GM18499 (cell line): Measurements from ENCODE around the gene UGT1A10.
"Not testable (repeated sequence)": the region's sequence is repeated elsewhere in the genome, so short reads cannot be mapped to it uniquely, and the experiment has no call there.

Experiments used
- ATAC-seq: cut with Tn5 transposase; IDR thresholded peaks from one replicate; pipeline ENCODE4 v1.9.1; 2021; ENCODE audit warnings: moderate number of reproducible peaks; ENCODE audit not compliant: insufficient read depth, unreplicated experiment

UGT1A10 gene

DNA sequence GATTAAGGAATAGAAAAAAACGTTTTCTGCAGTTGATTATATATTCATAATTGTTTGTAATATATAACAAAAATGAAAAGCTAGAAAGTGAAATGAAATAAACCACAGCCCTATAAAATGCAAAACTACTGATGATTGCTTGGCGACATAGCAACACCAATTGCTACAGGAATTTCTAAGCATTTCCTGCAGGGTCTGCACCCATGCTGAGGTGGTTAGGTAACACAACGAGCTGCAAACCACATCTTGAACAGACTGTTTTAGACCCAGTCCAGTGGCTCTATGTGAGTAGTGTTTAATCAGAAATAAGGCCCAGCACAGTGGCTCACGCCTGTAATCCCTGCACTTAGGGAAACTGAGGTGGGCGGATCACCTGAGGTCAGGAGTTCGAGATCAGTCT, 18.3 kb downstream of the UGT1A10 start:
- no peak for ATAC-seq

DNA sequence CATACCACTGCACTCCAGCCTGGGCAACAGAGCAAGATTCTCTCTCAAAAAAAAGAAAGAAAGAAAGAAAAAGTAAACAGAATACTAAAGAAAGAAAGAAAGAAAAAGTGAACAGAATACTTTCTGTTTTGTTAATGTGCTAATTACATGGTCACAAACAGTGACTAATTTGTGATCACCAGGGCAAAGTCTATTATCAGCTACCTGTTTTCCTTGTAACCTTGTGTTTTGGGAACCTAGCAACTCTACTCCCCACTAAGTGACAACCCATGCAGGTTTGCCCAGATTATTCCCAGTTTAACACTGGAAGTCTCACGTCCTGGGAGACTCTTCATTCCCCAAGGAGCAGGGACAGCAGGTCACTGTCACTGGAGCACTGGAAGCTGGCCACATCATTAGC, 18.8 kb downstream of the UGT1A10 start:
- ATAC-seq = no peak

DNA sequence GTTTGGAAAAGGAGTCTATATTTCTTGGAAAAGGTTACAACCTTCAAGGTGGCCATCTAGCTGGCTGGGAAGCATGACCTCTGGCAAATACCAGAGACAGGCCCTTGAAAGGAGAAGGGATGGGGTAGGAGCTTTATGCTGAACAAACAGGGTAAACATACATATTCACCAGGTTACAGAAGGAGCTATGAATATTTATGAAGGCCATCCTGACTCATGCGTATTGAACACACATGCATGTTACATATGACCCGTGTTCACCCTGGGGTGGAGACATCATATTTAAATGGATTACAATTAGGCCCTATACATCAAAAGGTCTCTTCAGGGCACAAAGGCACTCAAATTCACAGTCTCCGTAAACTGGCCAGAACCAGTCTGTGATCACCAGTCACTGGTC, 19.7 kb downstream of the UGT1A10 start:
- ATAC-seq = not testable (repeated sequence)

DNA sequence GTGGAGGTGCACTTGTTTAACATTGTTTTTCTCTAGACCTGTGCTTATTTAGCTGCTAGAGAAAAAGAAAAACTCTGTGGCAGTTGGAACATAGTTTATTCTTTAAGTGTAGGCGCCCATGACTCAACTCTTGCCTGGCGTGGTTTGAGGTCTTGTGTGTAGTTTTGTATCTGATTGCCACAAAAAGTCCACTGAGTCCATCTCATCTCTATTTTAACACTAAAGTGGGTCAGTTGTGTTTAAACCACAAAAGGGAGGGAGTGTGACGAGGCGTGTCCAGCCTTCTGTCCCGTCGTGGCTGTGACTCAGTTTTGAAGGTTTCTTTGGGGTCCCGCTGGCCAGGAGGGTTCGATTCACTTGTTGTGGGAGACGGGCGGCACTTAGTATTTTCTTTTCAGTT, 20.2 kb downstream of the UGT1A10 start:
- ATAC-seq = no peak

DNA sequence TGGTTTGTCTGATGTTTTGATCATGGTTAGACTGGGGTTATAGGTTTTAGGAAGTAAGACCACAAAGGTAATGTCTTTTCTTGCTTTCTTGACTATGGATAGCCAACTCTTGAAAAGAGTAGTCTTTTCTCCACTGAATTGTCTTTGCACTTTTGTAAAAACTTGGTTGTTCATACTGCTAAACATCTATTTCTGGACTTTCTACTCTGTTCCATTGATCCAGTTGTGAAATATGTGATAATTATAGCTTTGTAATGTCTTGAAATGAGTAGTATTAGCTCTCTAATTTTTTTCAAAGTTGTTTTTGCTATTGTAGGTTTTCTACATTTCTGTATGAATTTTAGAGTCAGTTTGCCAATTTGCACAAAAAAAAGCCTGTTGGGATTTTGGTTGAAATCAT, 22.4 kb downstream of the UGT1A10 start:
- no peak for ATAC-seq

DNA sequence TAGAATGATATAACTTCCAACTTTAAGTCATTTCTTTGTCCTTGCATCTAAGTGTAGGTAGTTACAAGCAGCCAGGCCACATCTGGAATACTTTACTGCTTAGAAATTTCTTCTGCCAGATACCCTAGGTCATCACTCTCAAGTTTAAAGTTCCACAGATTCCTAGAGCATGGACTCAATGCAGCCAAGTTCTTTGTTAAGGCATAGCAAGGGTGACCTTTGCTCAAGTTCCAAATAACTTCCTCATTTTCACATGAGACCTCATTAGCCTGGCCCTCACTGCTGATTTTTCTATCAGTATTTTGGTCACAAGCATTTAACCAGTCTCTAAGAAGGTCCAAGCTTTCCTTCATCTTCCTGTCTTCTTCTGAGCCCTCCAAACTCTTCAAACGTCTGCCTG, 27.7 kb downstream of the UGT1A10 start:
- ATAC-seq = no peak

DNA sequence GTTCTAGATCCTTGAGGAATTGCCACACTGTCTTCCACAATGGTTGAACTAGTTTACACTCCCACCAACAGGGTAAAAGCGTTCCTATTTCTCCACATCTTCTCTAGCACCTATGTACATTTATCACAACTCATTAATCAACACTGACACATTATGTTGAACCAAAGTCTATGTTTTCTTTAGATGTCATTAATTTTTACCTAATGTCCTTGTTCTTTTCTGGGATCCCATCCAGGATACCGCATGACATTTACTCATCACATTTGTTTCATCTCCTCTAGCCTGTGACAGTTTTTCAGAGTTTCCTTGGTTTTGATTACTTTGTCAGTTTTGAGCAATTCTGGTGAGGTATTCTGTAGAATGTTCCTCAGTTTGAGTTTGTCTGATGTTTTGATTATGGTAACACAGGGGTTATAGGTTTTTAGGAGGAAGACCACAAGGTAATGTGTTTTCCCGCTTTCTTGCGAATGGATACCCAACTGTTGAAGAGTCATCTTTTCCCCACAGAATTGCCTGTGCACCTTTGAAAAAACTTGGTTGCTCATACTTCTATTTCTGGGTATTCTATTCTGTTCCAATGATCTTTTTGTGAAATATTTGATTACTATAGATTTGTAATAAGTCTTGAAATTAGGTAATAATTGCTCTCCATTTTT, 32.5 kb downstream of the UGT1A10 start:
- no peak for ATAC-seq

DNA sequence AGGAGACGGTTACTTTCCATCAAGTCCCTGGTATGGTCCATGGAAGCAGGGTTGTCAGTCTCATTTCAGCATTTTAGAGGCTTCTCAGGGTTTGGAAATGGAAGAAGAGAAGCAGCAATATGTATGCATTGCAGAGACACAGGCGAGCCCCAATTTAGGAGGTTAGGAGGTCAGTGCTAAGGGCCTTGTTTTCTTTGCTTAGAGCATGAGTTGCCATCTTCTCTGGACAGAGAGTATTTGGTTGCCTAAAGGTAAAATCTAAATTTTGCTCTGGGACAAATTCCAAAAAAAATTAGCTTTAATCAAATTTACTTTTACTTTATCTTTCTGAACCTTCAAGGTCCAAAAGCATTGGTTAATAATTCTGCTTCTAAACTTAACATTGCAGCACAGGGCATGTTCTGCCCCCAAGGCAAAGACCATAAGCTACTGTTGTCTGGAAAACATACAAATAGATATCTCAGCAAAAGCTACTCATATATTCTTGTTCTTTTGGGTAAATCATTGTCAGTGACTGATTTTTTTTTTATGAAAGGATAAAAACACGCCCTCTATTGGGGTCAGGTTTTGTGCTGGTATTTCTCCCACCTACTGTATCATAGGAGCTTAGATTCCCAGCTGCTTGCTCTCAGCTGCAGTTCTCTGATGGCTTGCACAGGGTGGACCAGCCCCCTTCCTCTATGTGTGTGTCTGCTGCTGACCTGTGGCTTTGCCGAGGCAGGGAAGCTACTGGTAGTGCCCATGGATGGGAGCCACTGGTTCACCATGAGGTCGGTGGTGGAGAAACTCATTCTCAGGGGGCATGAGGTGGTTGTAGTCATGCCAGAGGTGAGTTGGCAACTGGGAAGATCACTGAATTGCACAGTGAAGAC, 35.3 kb downstream of the UGT1A10 start, which contains the start of gene UGT1A9:
TSS of gene UGT1A9 (plus strand) at position 609 of the 872 bp plus-strand sequence. CDS start at position 646, 37 bp downstream.
- ATAC-seq = no peak

DNA sequence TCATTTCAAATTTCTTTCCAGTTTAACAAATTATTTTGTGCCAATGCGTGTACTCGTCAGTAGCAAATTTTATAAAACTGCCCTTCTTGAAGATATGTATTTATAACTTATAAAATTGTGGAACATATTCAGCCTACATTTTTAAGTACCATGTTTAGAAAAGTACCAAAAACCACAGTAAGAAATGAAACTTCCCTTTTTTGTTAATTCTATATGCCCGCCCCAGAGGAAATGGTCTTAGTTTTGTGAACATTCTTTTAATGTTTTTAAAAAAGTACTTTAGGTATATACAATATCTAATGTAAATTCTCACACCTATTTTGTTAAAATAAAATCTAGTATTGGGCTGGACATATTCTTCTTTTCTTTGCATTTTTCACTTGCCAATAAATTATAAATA, 36.6 kb downstream of the UGT1A10 start:
- no peak for ATAC-seq

DNA sequence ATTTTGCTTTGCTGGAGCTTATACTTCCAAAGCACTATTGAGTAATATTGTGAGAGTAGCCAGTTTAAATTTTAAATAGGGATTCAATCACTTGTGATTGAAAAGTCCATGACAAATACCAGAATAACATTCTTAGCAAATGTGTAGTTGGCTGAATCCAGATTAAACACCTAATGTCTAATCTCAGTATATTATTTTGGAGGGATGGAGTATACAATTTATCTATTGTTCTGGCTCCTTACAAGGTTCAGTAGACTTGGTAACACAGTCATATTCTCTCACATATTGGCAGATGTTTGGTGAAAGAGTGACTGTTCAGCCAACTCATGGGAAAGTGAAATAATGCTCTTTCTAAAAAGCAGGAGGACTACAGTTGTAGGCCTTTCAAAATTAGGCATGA, 37.6 kb downstream of the UGT1A10 start:
- no peak for ATAC-seq

DNA sequence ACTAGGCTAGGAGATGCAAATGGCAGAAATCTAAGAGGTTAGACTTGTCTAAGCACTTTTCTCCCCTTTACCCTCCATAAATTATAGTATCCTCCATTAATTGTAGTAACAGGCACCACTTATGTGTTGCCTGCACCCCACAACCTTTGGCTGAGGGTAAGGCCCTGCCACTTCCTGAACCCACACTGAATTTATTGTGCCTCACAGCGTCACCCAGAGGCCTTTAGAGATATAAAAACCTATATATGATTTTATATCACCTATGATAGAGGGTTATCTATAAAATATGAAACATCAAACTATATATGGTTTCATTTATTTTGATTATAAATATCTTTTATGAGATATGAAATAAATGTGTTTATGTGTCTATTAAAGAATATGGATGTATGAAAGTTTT, 38.1 kb downstream of the UGT1A10 start:
- no peak for ATAC-seq

DNA sequence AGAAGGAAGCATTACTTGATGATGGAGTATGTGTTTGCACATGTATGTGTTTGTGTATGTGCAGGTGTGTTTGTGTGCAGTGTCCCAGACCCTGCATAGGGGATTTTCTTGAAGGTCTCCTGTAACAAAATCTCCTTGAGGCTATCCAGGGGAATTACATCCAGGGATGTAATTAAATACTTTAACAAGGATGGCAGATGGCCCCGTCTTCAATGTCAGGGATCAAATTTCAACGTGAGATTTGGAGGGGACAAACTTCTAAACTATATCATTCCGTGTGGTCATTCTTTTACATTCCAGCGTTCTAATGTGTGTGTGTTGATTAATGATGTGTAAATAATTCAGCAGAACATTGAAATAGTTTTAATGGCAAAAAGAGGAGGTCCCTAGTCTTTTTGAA, 38.7 kb downstream of the UGT1A10 start:
- no peak for ATAC-seq

DNA sequence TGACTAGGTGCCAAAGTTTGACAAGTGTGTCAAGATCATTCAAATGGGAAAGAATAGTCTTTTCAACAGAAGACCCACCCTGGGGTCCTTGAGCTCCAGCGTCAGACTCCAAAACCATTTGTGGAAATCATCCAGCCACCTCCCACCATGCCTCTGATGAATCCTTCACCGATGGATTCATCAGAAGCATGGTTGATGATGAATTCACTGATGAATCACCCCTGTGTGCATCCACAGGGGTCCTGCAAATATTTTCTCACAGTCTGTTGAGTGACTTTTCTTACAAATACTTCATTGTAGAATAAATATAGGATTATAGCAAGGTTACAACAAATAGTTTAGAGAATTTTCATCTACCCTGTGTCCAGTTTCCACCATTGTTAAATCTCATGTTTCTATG, 39.8 kb downstream of the UGT1A10 start:
- ATAC-seq = no peak

DNA sequence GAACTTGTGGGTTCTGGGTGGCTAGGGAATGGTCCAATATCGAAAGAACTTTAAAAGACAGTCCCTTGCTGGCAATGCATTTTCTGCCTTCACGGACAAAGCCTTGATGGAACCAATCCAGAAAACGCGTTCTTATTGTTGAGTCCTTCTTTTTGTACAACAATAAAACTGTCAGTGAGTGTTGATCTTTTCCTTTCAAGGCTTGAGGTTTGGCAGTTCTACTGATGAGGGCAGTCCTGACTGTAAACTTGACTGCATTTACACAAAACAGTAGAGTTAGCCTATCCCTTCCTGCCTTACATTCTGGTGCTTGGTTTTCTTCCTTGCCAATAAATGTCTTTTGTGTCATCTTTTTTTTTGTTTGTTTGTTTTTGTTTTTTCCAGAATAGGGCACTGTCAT, 42.9 kb downstream of the UGT1A10 start:
- ATAC-seq = no peak

DNA sequence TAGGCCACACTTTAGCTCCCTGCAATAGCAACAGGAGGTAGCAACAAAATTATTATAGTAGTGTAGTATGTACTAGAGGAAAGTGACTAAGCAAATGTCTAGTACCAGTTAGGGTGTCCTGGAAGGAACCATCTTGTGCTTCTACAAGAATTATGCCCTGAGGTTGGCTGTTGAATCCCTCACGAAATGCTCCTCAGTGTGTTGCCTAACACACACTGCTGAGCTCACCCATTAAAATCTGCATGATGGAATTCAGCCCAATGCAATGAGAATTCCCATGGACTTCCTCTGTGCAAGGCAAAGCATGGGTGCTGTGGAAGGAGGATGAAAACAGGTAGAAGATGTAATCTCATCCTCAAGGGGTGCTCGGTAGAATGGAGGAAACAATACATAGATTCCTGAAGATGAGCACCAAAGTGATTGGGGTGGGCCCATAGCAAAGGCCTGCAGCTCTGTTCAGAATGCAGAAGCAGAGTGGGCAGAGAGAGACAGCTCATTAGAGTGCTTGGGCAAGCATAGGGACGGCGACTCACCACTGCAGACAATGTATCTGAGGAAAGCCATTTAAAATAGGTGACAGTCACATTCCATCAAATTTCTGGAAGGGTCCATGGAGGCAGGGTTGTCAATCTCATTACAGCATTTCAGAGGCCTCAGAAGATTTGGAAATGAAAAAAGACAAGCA, 44.3 kb downstream of the UGT1A10 start:
- ATAC-seq = no peak

DNA sequence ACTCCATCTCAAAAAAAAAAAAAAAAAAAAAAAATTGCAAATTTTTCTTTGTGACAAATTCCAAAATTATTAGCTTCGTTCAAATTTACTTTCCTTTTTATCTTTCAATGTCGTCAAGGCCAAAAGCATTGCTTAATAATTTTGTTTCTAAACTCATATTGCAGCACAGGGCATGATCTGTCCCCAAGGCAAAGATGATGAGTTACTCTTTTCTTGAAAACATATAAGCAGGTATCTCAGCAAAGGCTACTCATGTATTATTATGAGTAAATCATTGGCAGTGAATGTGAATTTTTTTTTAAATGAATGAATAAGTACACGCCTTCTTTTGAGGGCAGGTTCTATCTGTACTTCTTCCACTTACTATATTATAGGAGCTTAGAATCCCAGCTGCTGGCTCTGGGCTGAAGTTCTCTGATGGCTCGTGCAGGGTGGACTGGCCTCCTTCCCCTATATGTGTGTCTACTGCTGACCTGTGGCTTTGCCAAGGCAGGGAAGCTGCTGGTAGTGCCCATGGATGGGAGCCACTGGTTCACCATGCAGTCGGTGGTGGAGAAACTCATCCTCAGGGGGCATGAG, 45.4 kb downstream of the UGT1A10 start, which contains the start of gene UGT1A7:
TSS of gene UGT1A7 (plus strand) at position 381 of the 579 bp plus-strand sequence. CDS start at position 418, 37 bp downstream.
- no peak for ATAC-seq

DNA sequence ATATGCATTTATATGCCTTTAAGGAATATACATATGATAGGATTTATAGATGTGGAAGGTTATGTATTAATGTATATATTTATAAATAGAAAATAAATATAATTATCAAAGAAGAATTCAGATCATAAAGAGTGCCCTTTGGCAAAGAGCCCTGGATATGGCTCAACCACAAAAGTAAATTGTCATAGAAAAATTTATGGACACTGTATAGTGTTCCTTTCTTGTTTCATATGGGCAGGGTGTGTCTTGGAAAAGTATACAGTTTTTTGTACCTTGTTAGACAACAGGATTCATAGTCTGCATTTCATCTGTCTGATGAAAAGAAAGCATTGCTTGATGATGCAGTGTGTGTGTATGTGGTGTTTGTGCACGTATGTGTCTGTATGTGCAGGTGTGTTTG, 48.4 kb downstream of the UGT1A10 start:
- ATAC-seq = no peak

DNA sequence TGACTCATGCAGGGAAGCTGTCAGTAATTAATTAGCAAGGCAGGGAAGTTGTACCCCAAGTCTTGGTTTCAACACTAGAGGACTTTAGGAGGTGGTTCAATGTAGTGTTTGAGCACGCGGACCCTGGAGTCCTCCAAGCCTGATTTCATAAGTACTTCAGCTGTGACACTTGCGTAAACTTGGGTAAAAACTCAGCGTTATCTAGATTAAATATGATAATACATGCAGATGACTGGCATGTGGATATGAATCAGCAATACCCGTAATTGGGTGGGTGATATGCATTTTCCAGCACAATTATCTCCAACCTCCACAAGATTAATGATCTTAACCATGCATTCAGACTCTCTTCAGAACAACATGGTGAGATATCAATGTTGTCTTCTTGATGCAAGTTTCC, 50.7 kb downstream of the UGT1A10 start:
- no peak for ATAC-seq

DNA sequence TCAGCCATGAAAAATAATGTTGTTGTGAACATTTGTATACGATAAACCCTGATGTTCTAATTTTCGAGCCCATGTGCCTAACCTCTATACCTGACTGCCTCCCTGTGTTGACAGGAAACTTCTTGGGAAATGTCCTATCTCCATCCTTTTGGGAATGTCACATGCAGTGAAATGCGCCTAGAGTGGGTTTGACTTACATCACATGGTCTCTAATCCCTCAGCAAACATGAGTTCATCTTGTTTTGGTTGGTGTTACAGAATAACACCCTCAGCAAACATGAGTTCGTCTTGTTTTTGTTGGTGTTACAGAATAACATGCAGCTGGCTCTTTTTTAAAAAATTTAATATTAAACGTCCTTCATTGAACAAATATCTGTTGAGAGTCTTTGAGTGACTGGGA, 52.1 kb downstream of the UGT1A10 start:
- ATAC-seq = no peak

DNA sequence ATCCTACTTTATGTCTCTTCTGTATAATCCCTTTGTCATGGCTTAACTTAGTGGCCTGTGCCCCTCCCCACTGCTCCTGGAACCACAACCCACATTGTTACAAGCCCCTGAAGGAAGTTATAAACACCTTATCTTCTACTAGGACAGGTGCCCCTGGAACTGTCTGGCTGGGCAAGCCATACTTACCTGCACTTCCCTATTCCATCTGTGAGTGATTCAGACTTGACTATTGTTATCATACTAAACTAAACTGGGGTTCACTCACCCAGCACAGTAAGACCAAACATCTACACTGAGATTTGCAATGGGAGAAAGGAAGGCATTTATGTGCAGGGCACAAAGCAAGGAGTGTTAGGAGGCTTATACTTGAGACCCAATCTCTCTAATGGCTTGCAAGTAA, 52.8 kb downstream of the UGT1A10 start:
- no peak for ATAC-seq

DNA sequence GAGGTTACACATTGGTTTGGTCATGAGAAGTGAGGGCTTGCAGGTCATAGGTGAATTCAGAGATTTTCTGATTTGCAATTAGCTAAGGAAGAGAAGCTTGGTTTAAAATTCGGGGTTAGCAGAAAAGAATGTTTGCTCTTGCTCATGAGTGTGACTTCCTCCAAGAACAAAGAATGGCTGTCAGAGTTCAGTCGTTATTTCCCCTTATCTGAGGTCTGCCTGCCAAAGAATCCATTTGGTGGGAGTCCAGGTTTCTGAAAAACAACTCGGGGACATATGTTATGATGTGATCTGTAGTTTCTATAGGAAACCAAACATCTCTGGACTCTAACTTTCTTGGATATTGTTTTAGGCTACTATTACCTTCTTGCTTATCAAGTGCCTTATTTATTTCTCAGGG, 53.3 kb downstream of the UGT1A10 start:
- ATAC-seq = no peak
